Endothelial cell of umbilical vein (primary cell): Measurements from ENCODE around the gene TTC17. TPM values are rescaled to one million over a fixed set of nuclear protein-coding genes. Genes with fewer than 3 reads are reported as not detected.

Experiments
- BruUV-seq: library from RNA; stranded (reverse); fragments of 400-500 nt; replicated peaks from 2 replicates; lab custom pipeline; 2021; lab: Mats Ljungman, UMichigan
- CTCF ChIA-PET: fragments of 300-600, 350-600 bp; sonication (Branson Sonifier 250); formaldehyde crosslinking; loops from one replicate; lab custom pipeline; 2021; ENCODE audit warnings: antibody characterized with exemption, inconsistent platforms; lab: Charles Lee
- POLR2A ChIA-PET: fragments of 300-600, 350-600 bp; sonication (Branson Sonifier 250); formaldehyde crosslinking; loops from one replicate; lab custom pipeline; 2021; ENCODE audit warnings: antibody characterized with exemption, inconsistent platforms; lab: Charles Lee
- DNase-seq: peaks from one replicate; pipeline ENCODE4 v3.0.0-alpha.2; 2011; ENCODE audit warnings: low read depth, low spot score
- FAIRE-seq: peaks from 2 replicates; lab custom pipeline; 2011; peaks lifted over from hg19 to GRCh38; lab: Jason Lieb, UNC
- H2AFZ ChIP-seq: 2 replicates; pipeline ENCODE4 v1.6.0; 2012; ENCODE audit warnings: low read depth, low read length, control low read depth, inconsistent platforms
- H3K27ac ChIP-seq: 2 replicates; pipeline ENCODE4 v1.5.1; 2011; ENCODE audit warnings: low read depth, mild to moderate bottlenecking, control low read depth, low read length, moderate library complexity; ENCODE audit not compliant: insufficient read depth
- H3K27me3 ChIP-seq, 2 experiments: 2 replicates each; pipeline versions ENCODE4 v1.6.0 to v1.6.1; 2011; ENCODE audit warnings: low read length in 2 of 2, mixed read lengths in 1 of 2; ENCODE audit not compliant: control insufficient read depth in 2 of 2, insufficient read depth in 2 of 2
- H3K36me3 ChIP-seq, 2 experiments: 2 replicates in 1 of 2; 3 replicates in 1 of 2; pipeline ENCODE4 v1.5.1; 2011; ENCODE audit warnings: low read length in 2 of 2, mild to moderate bottlenecking in 1 of 2, moderate library complexity in 1 of 2; ENCODE audit not compliant: control insufficient read depth in 2 of 2, insufficient read depth in 2 of 2; ENCODE audit errors: extremely low read depth in 1 of 2
- H3K4me1 ChIP-seq: 3 replicates; pipeline ENCODE4 v1.5.1; 2011; ENCODE audit warnings: mild to moderate bottlenecking, low read length; ENCODE audit not compliant: control insufficient read depth, insufficient read depth; ENCODE audit errors: extremely low read depth
- H3K4me2 ChIP-seq: 2 replicates; pipeline ENCODE4 v1.6.1; 2011; ENCODE audit warnings: low read length, control low read depth, mixed read lengths; ENCODE audit not compliant: insufficient read depth
- H3K4me3 ChIP-seq, 3 experiments: fragments of 200-600 bp in 1 of 3; sonication (generic), shearing (Covaris generic) in 1 of 3; replicated peaks in 1 of 3; 2 replicates each; pipeline ENCODE4 v1.5.1; 2011 to 2016; ENCODE audit warnings: control low read depth in 3 of 3, low read length in 3 of 3, mild to moderate bottlenecking in 2 of 3, inconsistent platforms in 1 of 3, low read depth in 1 of 3, moderate library complexity in 1 of 3; ENCODE audit not compliant: insufficient read depth in 1 of 3
- H3K79me2 ChIP-seq: 2 replicates; pipeline ENCODE4 v1.6.0; 2012; ENCODE audit warnings: low read length, inconsistent platforms; ENCODE audit not compliant: control insufficient read depth, insufficient read depth
- H3K9ac ChIP-seq: replicated peaks from 2 replicates; pipeline ENCODE3; 2011; ENCODE audit warnings: low read length, control low read depth; ENCODE audit not compliant: insufficient read depth; ENCODE audit errors: extremely low read depth
- H3K9me1 ChIP-seq: replicated peaks from 3 replicates; pipeline ENCODE4 v1.6.0; 2011; ENCODE audit warnings: mild to moderate bottlenecking, low read length; ENCODE audit not compliant: control insufficient read depth, insufficient read depth; ENCODE audit errors: extremely low read depth
- H3K9me3 ChIP-seq: replicated peaks from 2 replicates; pipeline ENCODE4 v1.5.1; 2012; ENCODE audit warnings: low read length, inconsistent platforms; ENCODE audit not compliant: control insufficient read depth, insufficient read depth
- H4K20me1 ChIP-seq: replicated peaks from 2 replicates; pipeline ENCODE3; 2011; ENCODE audit warnings: mild to moderate bottlenecking, low read length; ENCODE audit not compliant: control insufficient read depth, insufficient read depth; ENCODE audit errors: extremely low read depth
- CTCF ChIP-seq, 2 donors: IDR thresholded peaks; 1 replicate in 1 of 2; 2 replicates in 1 of 2; pipeline ENCODE4 v1.5.1; 2011; ENCODE audit warnings: low read length in 2 of 2, mild to moderate bottlenecking in 2 of 2, moderate library complexity in 2 of 2, control low read depth in 1 of 2, inconsistent platforms in 1 of 2, low read depth in 1 of 2; ENCODE audit not compliant: insufficient read depth in 1 of 2; ENCODE audit errors: extremely low read depth in 1 of 2
- EZH2 ChIP-seq: IDR thresholded peaks from 2 replicates; pipeline ENCODE4 v1.6.1; 2012; ENCODE audit warnings: borderline replicate concordance, low read depth, mild to moderate bottlenecking, moderate library complexity, low read length, inconsistent platforms; ENCODE audit not compliant: severe bottlenecking
- FOS ChIP-seq: IDR thresholded peaks from 2 replicates; pipeline ENCODE4 v1.6.1; 2011; ENCODE audit warnings: mild to moderate bottlenecking, low read length, moderate library complexity, borderline replicate concordance; ENCODE audit not compliant: insufficient read depth
- GATA2 ChIP-seq: IDR thresholded peaks from 2 replicates; pipeline ENCODE4 v1.7.0; 2011; ENCODE audit warnings: low read depth, mild to moderate bottlenecking, moderate library complexity, mixed read lengths, low read length; ENCODE audit not compliant: insufficient read length, insufficient read depth
- JUN ChIP-seq: IDR thresholded peaks from 2 replicates; pipeline ENCODE4 v1.6.1; 2011; ENCODE audit warnings: borderline replicate concordance, low read depth; ENCODE audit not compliant: insufficient read length, insufficient read depth
- MAX ChIP-seq: IDR thresholded peaks from 2 replicates; pipeline ENCODE4 v1.6.1; 2011; ENCODE audit not compliant: insufficient read depth, insufficient read length
- MYC ChIP-seq: IDR thresholded peaks from one replicate; pipeline ENCODE4 v1.6.1; 2011; ENCODE audit warnings: mild to moderate bottlenecking, low read depth, low read length
- POLR2A ChIP-seq: IDR thresholded peaks from 2 replicates; pipeline ENCODE4 v1.6.1; 2012; ENCODE audit warnings: low read depth, mild to moderate bottlenecking, control low read depth, low read length
- POLR2AphosphoS5 ChIP-seq: IDR thresholded peaks from 2 replicates; pipeline ENCODE4 v1.6.1; 2012; ENCODE audit warnings: low read depth, mild to moderate bottlenecking, control low read depth, low read length, moderate library complexity; ENCODE audit not compliant: insufficient read depth
- dilution Hi-C: fragments of 300-500 bp; cut with MboI; formaldehyde crosslinking; loops from one replicate; pipeline ENCODE4 v1.15.0; 2019; ENCODE audit warnings: low sequenced_read_pairs; ENCODE audit not compliant: extremely low pct_ligation_motif_present
- intact Hi-C: fragments of 100-400 bp; cut with micrococcal nuclease; formaldehyde crosslinking; loops from one replicate; pipeline ENCODE4 v1.10.0; 2022
- polyA plus RNA-seq, 4 experiments: library from polyadenylated mRNA; depleted of rRNA in 3 of 4; stranded (reverse) in 3 of 4; unstranded in 1 of 4; fragments of >200 nt; gene quantifications; 2 replicates each; pipeline versions ENCODE4 v1.2.1 to v1.2.3, GENCODE V29; 2011 to 2012; ENCODE audit warnings: missing spikeins in 1 of 4
- total RNA-seq: library from RNA; stranded (reverse); gene quantifications from 2 replicates; pipeline ENCODE4 v1.2.3, GENCODE V29; 2021

TTC17 gene
- total and polyA plus RNA-seq, 2 donors (not counting 3 experiments of a cell fraction or from before 2014, with no cell fraction given): 60.7 to 66.8 TPM

GRCh38 chr11:43356336-43356735 lies 2.4 kb upstream of the TTC17 start:
- DNase-seq: no peak
- H2AFZ ChIP-seq: no peak overlapping the region
- CTCF ChIA-PET: interaction anchor here (1.2 kb wide), 1 partner anchor 45 kb away, joined by 4 read pairs; no protein-coding TSS in a partner anchor
- no peaks in the 10 kb centered on the region for H3K27me3 ChIP-seq
- no peaks in the 10 kb centered on the region for H4K20me1 ChIP-seq
- no peaks in the 10 kb centered on the region for H3K9me1 ChIP-seq
- H3K9me3 ChIP-seq: no peaks in the 10 kb centered on the region
- FAIRE-seq: no peak
- H3K79me2 ChIP-seq: peaks cover 23% of the 10 kb centered on the region
- H3K9ac ChIP-seq: no peak overlapping the region
- intact Hi-C loops: no loop called here
- no peak overlapping the region for H3K4me2 ChIP-seq
- H3K36me3 ChIP-seq: no peaks in the 10 kb centered on the region
- dilution Hi-C loops: no loop called here
- BruUV-seq: no TSS peak
- no peak overlapping the region for H3K4me3 ChIP-seq
- TF ChIP-seq POLR2AphosphoS5: no peak
- TF ChIP-seq POLR2A: no peak
- TF ChIP-seq FOS: no peak
- TF ChIP-seq CTCF (IDR thresholded peaks at IDR 0.05; ENCODE audit: extremely low read depth in 1 of 2, insufficient read depth in 1 of 2, low read depth in 1 of 2, low read length in 2 of 2): no peak
- TF ChIP-seq GATA2: no peak
- TF ChIP-seq MYC: no peak
- TF ChIP-seq JUN: no peak
- TF ChIP-seq EZH2: no peak
- TF ChIP-seq MAX: no peak
- peaks cover 17% of the 10 kb centered on the region for H3K4me1 ChIP-seq
- POLR2A ChIA-PET: no interaction called here
- H3K27ac ChIP-seq: no peak overlapping the region
